Sigmoid colon (tissue), 7 donors: Measurements from ENCODE around the gene TADA3. TPM values are rescaled to one million over a fixed set of nuclear protein-coding genes. Genes with fewer than 3 reads are reported as not detected.

ENCODE experiments used
- DNase-seq: peaks from one replicate; pipeline ENCODE4 v3.0.0-alpha.2; 2019
- H3K27ac ChIP-seq, 4 donors: fragments of 200-600 bp; sonication (generic); one replicate each; pipeline ENCODE4 v1.5.1; 2016 to 2019; ENCODE audit warnings: mild to moderate bottlenecking in 1 of 4
- H3K27me3 ChIP-seq, 3 donors: fragments of 200-600 bp; sonication (generic); one replicate each; pipeline ENCODE4 v1.5.1; 2019; ENCODE audit warnings: mild to moderate bottlenecking in 1 of 3
- H3K36me3 ChIP-seq, 4 donors: fragments of 200-600 bp; sonication (generic); one replicate each; pipeline ENCODE4 v1.5.1; 2016 to 2019
- H3K4me1 ChIP-seq, 4 donors: fragments of 200-600 bp; sonication (generic); one replicate each; pipeline ENCODE4 v1.5.1; 2017 to 2019
- H3K4me3 ChIP-seq, 4 donors: fragments of 200-600 bp; sonication (generic); one replicate each; pipeline ENCODE4 v1.5.1; 2017 to 2019; ENCODE audit warnings: mild to moderate bottlenecking in 2 of 4, moderate library complexity in 1 of 4
- H3K9me3 ChIP-seq, 4 donors: fragments of 200-600 bp in 3 of 4; sonication (generic) in 3 of 4; one replicate each; pipeline versions ENCODE4 v1.5.1 to v1.6.1; 2013 to 2019
- EP300 ChIP-seq, 4 donors: sonication (generic); formaldehyde crosslinking; IDR thresholded peaks; one replicate each; pipeline ENCODE4 v1.6.1; 2017; ENCODE audit warnings: antibody characterized with exemption in 4 of 4
- POLR2A ChIP-seq, 2 donors: fragments of 450-650 bp; IDR thresholded peaks; one replicate each; pipeline ENCODE4 v1.6.1; 2016; ENCODE audit warnings: antibody characterized with exemption in 2 of 2, mild to moderate bottlenecking in 2 of 2, moderate library complexity in 2 of 2
- POLR2AphosphoS5 ChIP-seq, 4 donors: sonication (generic); formaldehyde crosslinking; IDR thresholded peaks; one replicate each; pipeline ENCODE4 v1.6.1; 2017; ENCODE audit warnings: antibody characterized with exemption in 4 of 4
- WGBS, 2 donors: extraction: QIAGEN DNeasy Blood & Tissue Kit; methylation state at CpG; one replicate each; pipeline ENCODE4 v1.1.7; 2013; 5-methylcytosine and 5-hydroxymethylcytosine counted together
- intact Hi-C: fragments of 100-400 bp; cut with DNase I; formaldehyde crosslinking; loops from one replicate; pipeline ENCODE4 v1.15.1; 2023
- polyA plus RNA-seq, 3 donors: library from polyadenylated mRNA; stranded (reverse); fragments of 200-250 nt; gene quantifications; one replicate each; pipeline ENCODE4 v1.2.3, GENCODE V29; 2013
- total RNA-seq, 4 donors: library from RNA; depleted of rRNA; stranded (reverse); fragments of >200 nt; gene quantifications; one replicate each; pipeline ENCODE4 v1.1.0, GENCODE V29; 2016
- TF ChIP-seq, protein P1 (sequence below), 4 experiments: fragments of 450-650 bp in 3 of 4; fragments of 200-600 bp in 1 of 4; IDR thresholded peaks; one replicate each; pipeline ENCODE4 v1.5.1; 2016 to 2019; ENCODE audit warnings: antibody characterized with exemption in 4 of 4, mild to moderate bottlenecking in 3 of 4, moderate library complexity in 2 of 4
- donor health status: healthy with polysubstance abuse.
- donor health status: Bipolar disorder and iron deficiency.
- donor health status: healthy.

TADA3 gene
- total and polyA plus RNA-seq, 7 donors = 52.2 to 87.1 (median 72.4) TPM

DNA sequence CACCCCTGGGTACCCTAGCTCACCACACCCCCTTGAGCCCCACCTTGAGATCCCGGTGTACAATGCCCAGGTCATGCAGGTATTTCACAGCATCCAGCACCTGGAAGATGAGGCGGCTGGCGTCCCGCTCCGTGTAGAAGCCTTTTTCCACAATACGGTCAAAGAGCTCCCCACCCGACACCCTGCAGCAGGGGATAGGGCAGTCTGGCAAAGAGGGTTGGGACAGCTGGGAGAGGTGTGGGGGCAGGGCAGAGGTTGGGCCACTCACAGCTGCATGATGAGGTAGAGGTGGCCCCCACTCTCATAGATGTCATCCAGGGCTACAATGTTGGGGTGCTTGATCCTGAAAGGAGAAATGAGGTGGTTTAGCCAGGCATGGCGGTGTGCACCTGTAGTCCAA lies 29.4 kb downstream of the TADA3 start:
- TF ChIP-seq EP300 (IDR thresholded peaks at IDR 0.05) = no peak
- TF ChIP-seq POLR2A (IDR thresholded peaks at IDR 0.05) = no peak
- TF ChIP-seq, protein P1, sequence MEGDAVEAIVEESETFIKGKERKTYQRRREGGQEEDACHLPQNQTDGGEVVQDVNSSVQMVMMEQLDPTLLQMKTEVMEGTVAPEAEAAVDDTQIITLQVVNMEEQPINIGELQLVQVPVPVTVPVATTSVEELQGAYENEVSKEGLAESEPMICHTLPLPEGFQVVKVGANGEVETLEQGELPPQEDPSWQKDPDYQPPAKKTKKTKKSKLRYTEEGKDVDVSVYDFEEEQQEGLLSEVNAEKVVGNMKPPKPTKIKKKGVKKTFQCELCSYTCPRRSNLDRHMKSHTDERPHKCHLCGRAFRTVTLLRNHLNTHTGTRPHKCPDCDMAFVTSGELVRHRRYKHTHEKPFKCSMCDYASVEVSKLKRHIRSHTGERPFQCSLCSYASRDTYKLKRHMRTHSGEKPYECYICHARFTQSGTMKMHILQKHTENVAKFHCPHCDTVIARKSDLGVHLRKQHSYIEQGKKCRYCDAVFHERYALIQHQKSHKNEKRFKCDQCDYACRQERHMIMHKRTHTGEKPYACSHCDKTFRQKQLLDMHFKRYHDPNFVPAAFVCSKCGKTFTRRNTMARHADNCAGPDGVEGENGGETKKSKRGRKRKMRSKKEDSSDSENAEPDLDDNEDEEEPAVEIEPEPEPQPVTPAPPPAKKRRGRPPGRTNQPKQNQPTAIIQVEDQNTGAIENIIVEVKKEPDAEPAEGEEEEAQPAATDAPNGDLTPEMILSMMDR (IDR thresholded peaks at IDR 0.05) = no peak
- no peak for TF ChIP-seq POLR2AphosphoS5 (IDR thresholded peaks at IDR 0.05)
- no peaks in the 10 kb centered on the region for H3K27me3 ChIP-seq
- H3K27ac ChIP-seq = no peak overlapping the region
- H3K4me3 ChIP-seq = no peak overlapping the region
- H3K9me3 ChIP-seq = no peaks in the 10 kb centered on the region
- WGBS, 2 donors = 93 to 96% methylated on average over 8 of the region's 8 CpGs
- H3K4me1 ChIP-seq = peaks cover 0 to 11% (median 6%) of the 10 kb centered on the region in 4 donors
- intact Hi-C loops = no loop called here
- no peak for DNase-seq
- H3K36me3 ChIP-seq = peaks cover 0 to 69% (median 19%) of the 10 kb centered on the region in 4 donors

DNA sequence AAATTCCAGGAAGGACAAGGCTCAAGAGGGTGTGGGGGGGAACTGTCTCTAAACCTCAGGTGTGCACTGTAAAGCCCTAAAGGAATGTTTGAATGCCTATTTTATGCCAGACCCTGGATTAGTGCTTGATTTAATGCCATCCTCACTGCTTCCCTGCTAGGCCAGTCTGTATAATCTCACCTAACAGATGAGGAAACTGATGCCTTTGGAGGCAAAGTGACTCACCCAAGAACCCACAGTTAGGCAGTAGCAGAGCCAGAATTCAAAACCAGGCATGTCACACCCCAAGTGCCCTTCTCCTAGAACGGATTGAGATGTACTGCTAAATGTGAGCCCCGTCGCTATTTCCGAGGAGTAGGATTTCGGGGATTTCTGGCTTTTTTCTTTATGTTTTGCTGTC lies 30.4 kb downstream of the TADA3 start:
- no peak for DNase-seq
- Histone ChIP-seq H3K27ac (no peak overlapping the region), H3K4me1 (peaks cover 0 to 3% (median under 1%) of the 10 kb centered on the region in 4 donors), H3K4me3 (no peak overlapping the region), H3K36me3 (peaks cover 0 to 79% (median 27%) of the 10 kb centered on the region in 4 donors), H3K27me3 (no peaks in the 10 kb centered on the region), H3K9me3 (no peaks in the 10 kb centered on the region)
- 94 to 95% methylated on average over 5 of the region's 5 CpGs for WGBS, 2 donors
- TF ChIP-seq, protein P1 (IDR thresholded peaks at IDR 0.05) = no peak
- TF ChIP-seq POLR2A (IDR thresholded peaks at IDR 0.05) (no peak), EP300 (IDR thresholded peaks at IDR 0.05) (no peak), POLR2AphosphoS5 (IDR thresholded peaks at IDR 0.05) (no peak)
- intact Hi-C loops = no loop called here

DNA sequence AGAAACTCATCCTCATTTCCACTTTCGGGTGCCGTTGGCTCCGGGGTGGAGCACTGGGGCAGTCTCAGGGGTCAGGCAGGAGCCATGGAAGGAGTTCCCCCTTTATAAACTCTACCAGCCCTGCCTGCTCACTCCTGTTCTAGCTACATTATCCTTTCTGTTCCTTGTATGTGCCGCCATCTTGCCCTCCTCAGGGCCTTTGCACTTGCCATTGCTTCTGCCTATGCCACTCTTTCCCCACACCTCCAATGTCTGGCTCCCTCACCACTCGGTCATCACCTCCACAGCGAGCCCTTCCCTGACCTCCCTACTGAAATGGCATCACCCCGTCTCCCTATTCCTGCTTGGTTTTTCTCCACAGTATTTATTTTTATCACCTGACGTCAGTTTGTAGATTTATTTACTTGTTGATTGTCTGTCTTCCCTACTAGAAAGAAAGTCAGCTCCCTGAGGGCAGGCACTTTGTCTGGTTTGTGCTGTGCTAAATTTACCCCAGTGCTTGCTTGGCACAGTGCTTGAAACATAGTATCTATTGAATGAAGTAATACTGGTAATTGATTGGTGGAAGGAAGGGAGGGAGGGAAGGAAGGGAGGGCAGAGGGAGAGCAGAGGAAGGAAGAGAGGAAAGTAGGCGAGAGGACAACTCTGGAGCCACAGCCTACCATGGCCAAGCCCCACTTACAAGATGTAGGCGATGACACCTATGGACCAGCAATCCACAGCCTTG lies 31.3 kb downstream of the TADA3 start:
- Histone ChIP-seq H3K4me1 (no peaks in the 10 kb centered on the region), H3K36me3 (peaks cover 4 to 86% (median 37%) of the 10 kb centered on the region in 4 donors), H3K4me3 (no peak overlapping the region), H3K27me3 (no peaks in the 10 kb centered on the region), H3K27ac (no peak overlapping the region), H3K9me3 (no peaks in the 10 kb centered on the region)
- TF ChIP-seq POLR2AphosphoS5 (IDR thresholded peaks at IDR 0.05) (no peak), EP300 (IDR thresholded peaks at IDR 0.05) (no peak), POLR2A (IDR thresholded peaks at IDR 0.05) (no peak)
- TF ChIP-seq, protein P1 (IDR thresholded peaks at IDR 0.05) = no peak
- WGBS, 2 donors = 97% methylated on average over 10 of the region's 10 CpGs
- intact Hi-C loops = no loop called here
- DNase-seq = no peak

GRCh38 chr3:9757427-9757826 lies 34.8 kb downstream of the TADA3 start:
- Histone ChIP-seq H3K4me1 (peaks cover 0 to 6% (median 0%) of the 10 kb centered on the region in 4 donors), H3K36me3 (peaks cover 12 to 98% (median 46%) of the 10 kb centered on the region in 4 donors), H3K9me3 (no peaks in the 10 kb centered on the region), H3K27me3 (no peaks in the 10 kb centered on the region), H3K27ac (no peak overlapping the region), H3K4me3 (no peak overlapping the region)
- intact Hi-C loops = no loop called here
- WGBS, 2 donors = 92 to 93% methylated on average over 13 of the region's 13 CpGs
- TF ChIP-seq EP300 (IDR thresholded peaks at IDR 0.05) (no peak), POLR2AphosphoS5 (IDR thresholded peaks at IDR 0.05) (no peak), POLR2A (IDR thresholded peaks at IDR 0.05) (no peak)
- TF ChIP-seq, protein P1 (IDR thresholded peaks at IDR 0.05) = no peak
- no peak for DNase-seq
